Adrenal gland (tissue), 12 donors: ENCODE data around the gene NSRP1. TPM values are rescaled to one million over a fixed set of nuclear protein-coding genes. Genes with fewer than 3 reads are reported as not detected.
A peak's percentile ranks its signal among the peaks of the same experiment; 100 is the strongest.

Experiments used
- DNase-seq, 7 donors: peaks; one replicate each; pipeline ENCODE4 v3.0.0-alpha.2; 2019 to 2020
- H3K27ac ChIP-seq, 5 donors: fragments of 200-600 bp; sonication (generic) in 4 of 5; 1 replicate in 3 of 5; 2 replicates in 2 of 5; pipeline versions ENCODE4 v1.5.1 to v1.8.0; 2016 to 2020; ENCODE audit warnings: mild to moderate bottlenecking in 1 of 5
- H3K27me3 ChIP-seq: fragments of 200-600 bp; 2 replicates; pipeline ENCODE4 v1.8.0; 2021
- H3K36me3 ChIP-seq, 2 donors: fragments of 200-600 bp; replicated peaks in 1 of 2; 1 replicate in 1 of 2; 2 replicates in 1 of 2; pipeline versions ENCODE4 v1.5.1 to v1.8.0; 2018 to 2022
- H3K4me1 ChIP-seq, 2 donors: fragments of 200-600 bp; replicated peaks in 1 of 2; 1 replicate in 1 of 2; 2 replicates in 1 of 2; pipeline versions ENCODE4 v1.5.1 to v1.8.0; 2018 to 2021
- H3K4me3 ChIP-seq, 4 donors: fragments of 200-600 bp; sonication (generic) in 3 of 4; one replicate each; pipeline ENCODE4 v1.5.1; 2016 to 2018
- H3K9me3 ChIP-seq, 3 donors: fragments of 200-600 bp; sonication (generic) in 1 of 3; replicated peaks in 1 of 3; 1 replicate in 2 of 3; 2 replicates in 1 of 3; pipeline versions ENCODE4 v1.5.1 to v1.8.0; 2016 to 2021
- POLR2A ChIP-seq, 2 donors: fragments of 450-650 bp; IDR thresholded peaks; one replicate each; pipeline ENCODE4 v1.6.1; 2017; ENCODE audit warnings: antibody characterized with exemption in 2 of 2, mild to moderate bottlenecking in 2 of 2, moderate library complexity in 1 of 2
- WGBS, 4 donors: extraction: QIAGEN DNeasy Blood & Tissue Kit in 2 of 4; methylation state at CpG; one replicate each; pipeline versions ENCODE4 v1.1.5 to v1.1.7; 2013 to 2017; 5-methylcytosine and 5-hydroxymethylcytosine counted together
- intact Hi-C, 2 donors: fragments of 100-400 bp; cut with DNase I; formaldehyde crosslinking; loops; one replicate each; pipeline versions ENCODE4 v1.14.1 to v1.15.0; 2022 to 2023
- polyA plus RNA-seq, 3 donors: library from polyadenylated mRNA; stranded (reverse); fragments of 200-250 nt in 2 of 3; fragments of 350-450 nt in 1 of 3; fragmentation: Illumina TruSeq in 1 of 3; extraction: RNeasy Lipid Tissue Mini Kit (QIAGEN cat#74804) in 1 of 3; gene quantifications; one replicate each; pipeline ENCODE4 v1.2.3, GENCODE V29; 2013 to 2014
- total RNA-seq, 9 donors: library from RNA; depleted of rRNA in 4 of 9; stranded (reverse); fragments of >200 nt in 4 of 9; fragments of 120-200 nt in 1 of 9; fragmentation: NEBNext Ultra II Directional in 1 of 9; extraction: Animal tissue kit (Norgen Biotek cat#: 25700) in 1 of 9; gene quantifications; one replicate each; pipeline versions ENCODE4 v1.1.0 to v1.2.4, GENCODE V29; 2013 to 2023
- TF ChIP-seq, protein P1 (sequence below), 6 experiments: fragments of 450-650 bp in 4 of 6; fragments of 200-600 bp in 2 of 6; sonication (generic) in 1 of 6; IDR thresholded peaks; 1 replicate in 5 of 6; 2 replicates in 1 of 6; pipeline versions ENCODE4 v1.5.1 to v1.8.0; 2016 to 2021; ENCODE audit warnings: antibody characterized with exemption in 6 of 6, mild to moderate bottlenecking in 2 of 6, moderate library complexity in 1 of 6
- donor health status: healthy with polysubstance abuse.
- donor health status: Bipolar disorder and iron deficiency.
- donor health status: DM: yes; HTN: yes; CAD: no.
- donor health status: DM: no; HTN: no; CAD: no.
- donor health status: DM: no; HTN: no; CAD: no.
- donor health status: DM: yes; HTN: yes; CAD: no.

NSRP1 gene
- total and polyA plus RNA-seq, 12 donors: 8.9 to 63.6 (median 22.1) TPM

DNA sequence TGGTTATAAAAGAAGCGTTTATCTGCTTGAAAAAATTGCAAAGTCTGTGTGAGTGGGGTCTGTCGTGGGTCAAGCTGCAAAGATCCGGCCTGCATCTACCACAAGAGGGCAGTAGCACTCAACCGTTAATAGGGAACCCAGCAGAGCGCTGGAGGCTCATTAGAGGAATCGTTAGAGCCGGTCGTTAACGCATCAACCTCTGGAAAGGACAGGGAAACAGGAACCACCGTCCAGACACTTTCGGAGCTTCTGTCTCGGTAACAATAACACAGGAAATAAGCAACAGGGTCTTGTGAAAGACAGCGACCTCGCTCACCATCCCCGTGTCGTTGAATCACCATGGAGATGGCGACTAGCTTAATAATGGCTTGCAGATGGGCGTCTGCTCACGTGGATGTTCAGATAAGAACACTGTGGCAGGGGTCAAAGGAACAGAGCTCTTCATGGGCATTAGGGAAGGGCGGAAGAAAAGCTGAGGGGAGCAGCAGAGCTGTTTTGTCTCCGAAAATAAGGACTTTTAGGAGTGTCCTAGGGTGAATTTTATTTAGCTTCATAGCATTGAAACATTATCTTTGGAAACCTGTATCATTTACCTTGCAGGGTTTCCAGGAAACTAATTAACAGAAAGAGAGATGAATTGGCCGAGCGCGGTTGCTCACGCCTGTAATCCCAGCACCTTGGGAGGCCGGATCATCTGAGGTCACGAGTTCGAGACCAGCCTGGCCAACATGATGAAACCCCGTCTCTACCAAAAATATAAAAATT is 11.9 kb upstream of the NSRP1 start:
- Histone ChIP-seq H3K27me3 (no peaks in the 10 kb centered on the region), H3K36me3 (no peaks in the 10 kb centered on the region), H3K9me3 (no peaks in the 10 kb centered on the region), H3K27ac (peak overlapping the region in 3 of 5 donors; percentile 6 to 54 (median 52)), H3K4me1 (peaks cover 0 to 3% of the 10 kb centered on the region in 2 donors), H3K4me3 (peak overlapping the region in 1 of 4 donors; percentile 49)
- peak; percentile 75 to 94 (median 81) for DNase-seq
- TF ChIP-seq, protein P1, sequence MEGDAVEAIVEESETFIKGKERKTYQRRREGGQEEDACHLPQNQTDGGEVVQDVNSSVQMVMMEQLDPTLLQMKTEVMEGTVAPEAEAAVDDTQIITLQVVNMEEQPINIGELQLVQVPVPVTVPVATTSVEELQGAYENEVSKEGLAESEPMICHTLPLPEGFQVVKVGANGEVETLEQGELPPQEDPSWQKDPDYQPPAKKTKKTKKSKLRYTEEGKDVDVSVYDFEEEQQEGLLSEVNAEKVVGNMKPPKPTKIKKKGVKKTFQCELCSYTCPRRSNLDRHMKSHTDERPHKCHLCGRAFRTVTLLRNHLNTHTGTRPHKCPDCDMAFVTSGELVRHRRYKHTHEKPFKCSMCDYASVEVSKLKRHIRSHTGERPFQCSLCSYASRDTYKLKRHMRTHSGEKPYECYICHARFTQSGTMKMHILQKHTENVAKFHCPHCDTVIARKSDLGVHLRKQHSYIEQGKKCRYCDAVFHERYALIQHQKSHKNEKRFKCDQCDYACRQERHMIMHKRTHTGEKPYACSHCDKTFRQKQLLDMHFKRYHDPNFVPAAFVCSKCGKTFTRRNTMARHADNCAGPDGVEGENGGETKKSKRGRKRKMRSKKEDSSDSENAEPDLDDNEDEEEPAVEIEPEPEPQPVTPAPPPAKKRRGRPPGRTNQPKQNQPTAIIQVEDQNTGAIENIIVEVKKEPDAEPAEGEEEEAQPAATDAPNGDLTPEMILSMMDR (IDR thresholded peaks at IDR 0.05): peak; percentile 71 to 91 (median 79)
- no peak for TF ChIP-seq POLR2A (IDR thresholded peaks at IDR 0.05)
- intact Hi-C loops: loop anchor here in 1 of 2 donors (10.0 kb wide), 1 partner anchor 230 kb away; the partner anchor contains the start of gene TMIGD1
- 18 to 23% (median 21%) methylated on average over 29 of the region's 29 CpGs for WGBS, 4 donors

DNA sequence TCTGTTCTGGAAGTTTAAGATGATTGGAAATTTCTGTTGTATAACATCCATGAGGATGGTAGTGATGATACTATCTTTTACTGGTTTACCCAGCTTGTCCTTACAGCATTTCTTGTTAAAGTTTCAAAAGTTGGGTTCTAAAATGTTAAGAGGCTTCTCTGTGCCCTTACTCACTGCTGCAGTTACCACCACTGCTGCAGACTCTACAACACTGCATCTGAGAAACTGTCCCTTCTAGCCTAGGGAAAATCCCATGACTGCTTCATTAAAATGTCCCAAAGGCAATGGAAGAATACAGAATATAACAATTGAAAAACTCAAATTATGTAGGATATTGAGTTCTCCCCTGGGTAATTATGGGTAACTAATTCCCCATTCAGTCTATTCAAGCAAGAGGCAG is 3.8 kb upstream of the NSRP1 start:
- no peak for DNase-seq
- H3K9me3 ChIP-seq: no peaks in the 10 kb centered on the region
- TF ChIP-seq POLR2A (IDR thresholded peaks at IDR 0.05): no peak
- TF ChIP-seq, protein P1 (IDR thresholded peaks at IDR 0.05): no peak
- peaks cover 6% of the 10 kb centered on the region in 2 donors for H3K4me1 ChIP-seq
- no peak overlapping the region for H3K4me3 ChIP-seq
- no peaks in the 10 kb centered on the region for H3K27me3 ChIP-seq
- intact Hi-C loops: no loop called here
- no peak overlapping the region for H3K27ac ChIP-seq
- H3K36me3 ChIP-seq: no peaks in the 10 kb centered on the region

DNA sequence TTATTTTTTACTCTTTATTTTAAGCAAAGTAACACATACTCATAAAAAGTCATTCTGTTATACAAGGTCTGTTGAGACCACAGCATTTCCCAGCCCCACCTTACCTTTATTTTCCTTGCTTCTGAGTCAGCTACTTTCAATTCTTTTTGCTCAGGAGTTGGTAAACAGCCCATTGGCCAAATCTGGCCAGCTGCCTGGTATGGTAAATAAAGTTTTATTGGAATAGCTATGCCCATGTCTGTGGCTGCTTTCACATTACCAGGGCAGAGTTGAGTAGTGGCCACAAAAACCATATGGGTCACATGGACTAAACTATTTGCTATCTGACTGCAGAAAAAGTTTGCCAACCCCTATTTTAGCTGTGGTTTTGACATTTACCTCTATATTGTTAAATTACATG is 3.4 kb upstream of the NSRP1 start:
- no peaks in the 10 kb centered on the region for H3K9me3 ChIP-seq
- no peak overlapping the region for H3K4me3 ChIP-seq
- H3K27ac ChIP-seq: no peak overlapping the region
- H3K4me1 ChIP-seq: peaks cover 10% of the 10 kb centered on the region in 2 donors
- no peaks in the 10 kb centered on the region for H3K36me3 ChIP-seq
- TF ChIP-seq POLR2A (IDR thresholded peaks at IDR 0.05): no peak
- TF ChIP-seq, protein P1 (IDR thresholded peaks at IDR 0.05): no peak
- no peaks in the 10 kb centered on the region for H3K27me3 ChIP-seq
- DNase-seq: no peak
- intact Hi-C loops: no loop called here

DNA sequence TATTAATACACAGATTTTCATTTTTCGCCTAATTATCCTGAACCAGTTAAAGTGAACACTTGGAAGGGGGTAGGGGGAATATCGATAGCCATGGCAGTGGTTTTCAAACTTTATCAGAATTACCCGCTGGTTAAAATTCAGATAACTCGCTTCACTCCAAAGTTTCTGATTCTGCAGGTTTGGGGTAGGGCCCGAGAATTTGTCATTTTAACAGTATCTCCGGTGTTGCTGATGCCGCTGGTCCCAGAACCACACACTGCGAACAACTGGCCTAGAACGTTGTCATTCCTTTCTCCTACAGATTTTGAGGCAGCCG is 313 bp upstream of the NSRP1 start:
- no peaks in the 10 kb centered on the region for H3K9me3 ChIP-seq
- H3K4me3 ChIP-seq: peak overlapping the region; percentile 29 to 88 (median 75)
- intact Hi-C loops: no loop called here
- TF ChIP-seq, protein P1 (IDR thresholded peaks at IDR 0.05): no peak
- TF ChIP-seq POLR2A (IDR thresholded peaks at IDR 0.05): no peak
- WGBS, 4 donors: 10 to 12% (median 11%) methylated on average over 8 to 10 of the region's 10 CpGs
- peak overlapping the region; percentile 94 to 99 (median 97) for H3K27ac ChIP-seq
- no peak for DNase-seq
- H3K36me3 ChIP-seq: peaks cover 0 to 7% of the 10 kb centered on the region in 2 donors
- peaks cover 13 to 25% of the 10 kb centered on the region in 2 donors for H3K4me1 ChIP-seq
- no peaks in the 10 kb centered on the region for H3K27me3 ChIP-seq
